ENCODE results near the gene EFHD2. TPM values are rescaled to one million over a fixed set of nuclear protein-coding genes. Genes with fewer than 3 reads are reported as not detected.
"Not testable (repeated sequence)": the region's sequence is repeated elsewhere in the genome, so short reads cannot be mapped to it uniquely, and the experiment has no call there.

EFHD2 gene
- total RNA-seq, 2 donors from 2014 or later = 36.7 to 47.6 TPM

DNA sequence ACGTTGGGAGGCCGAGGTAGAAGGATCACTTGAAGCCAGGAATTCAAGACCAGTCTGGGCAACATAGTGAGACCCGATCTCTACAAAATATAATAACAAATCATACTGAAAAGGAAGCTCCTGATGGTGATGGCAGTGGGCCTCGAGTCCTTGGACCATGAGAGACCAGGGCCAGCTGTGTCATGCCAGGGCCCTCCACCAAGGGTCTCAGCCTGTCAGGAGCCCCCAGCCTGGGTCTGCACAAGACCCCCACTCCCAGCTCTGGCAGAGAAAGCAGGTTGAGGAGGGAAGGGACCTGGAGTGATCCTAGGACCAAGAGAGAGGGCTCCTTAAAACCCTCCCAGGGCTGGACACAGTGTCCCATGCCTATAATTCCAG, 21.9 kb downstream of the EFHD2 start:
- Mint-ChIP-seq H3K4me1 (peaks cover 4% of the 10 kb centered on the region), H3K27me3 (ENCODE audit: insufficient read depth) (no peaks in the 10 kb centered on the region), H3K9me3 (no peaks in the 10 kb centered on the region), H3K4me3 (no peak overlapping the region), H3K27ac (no peak overlapping the region), H3K36me3 (ENCODE audit: low read depth) (peaks cover 7% of the 10 kb centered on the region)
- H3K4me3 ChIP-seq (ENCODE audit: low read length) = no peak overlapping the region
- TF ChIP-seq CTCF (conservative IDR thresholded peaks at IDR 0.05) = no peak
- no peak overlapping the region for H3K27ac ChIP-seq (ENCODE audit: low read depth, low read length)
- peaks cover 6% of the 10 kb centered on the region for H3K36me3 ChIP-seq (ENCODE audit: control insufficient read depth, insufficient read depth, low read length)
- no peaks in the 10 kb centered on the region for H3K4me1 ChIP-seq (ENCODE audit: control insufficient read depth, insufficient read depth, low read length)
- 92 to 96% methylated on average over 3 to 4 of the region's 4 CpGs for WGBS, 2 experiments (ENCODE audit: insufficient coverage in 1 of 2, insufficient read length in 1 of 2)
- no peak for DNase-seq
- no peaks in the 10 kb centered on the region for H3K27me3 ChIP-seq (ENCODE audit: control insufficient read depth, insufficient read depth, low read length, poor library complexity, severe bottlenecking)
- no peak overlapping the region for H3K9ac ChIP-seq (ENCODE audit: extremely low read depth, low read length, poor library complexity, severe bottlenecking)
- no peaks in the 10 kb centered on the region for H3K9me3 ChIP-seq (ENCODE audit: control insufficient read depth, low read length)

GRCh38 chr1:15432324-15432723, 22.6 kb downstream of the EFHD2 start:
- H3K4me1 ChIP-seq (ENCODE audit: control insufficient read depth, insufficient read depth, low read length) = no peaks in the 10 kb centered on the region
- peaks cover 5% of the 10 kb centered on the region for H3K36me3 Mint-ChIP-seq (ENCODE audit: low read depth)
- H3K4me3 Mint-ChIP-seq = no peak overlapping the region
- no peak overlapping the region for H3K27ac Mint-ChIP-seq
- 87 to 90% methylated on average over 6 to 9 of the region's 9 CpGs for WGBS, 2 experiments (ENCODE audit: insufficient coverage in 1 of 2, insufficient read length in 1 of 2)
- H3K4me1 Mint-ChIP-seq = peaks cover 4% of the 10 kb centered on the region
- no peak overlapping the region for H3K9ac ChIP-seq (ENCODE audit: extremely low read depth, low read length, poor library complexity, severe bottlenecking)
- no peaks in the 10 kb centered on the region for H3K9me3 Mint-ChIP-seq
- DNase-seq = no peak
- no peak for TF ChIP-seq CTCF (conservative IDR thresholded peaks at IDR 0.05)
- no peaks in the 10 kb centered on the region for H3K27me3 ChIP-seq (ENCODE audit: control insufficient read depth, insufficient read depth, low read length, poor library complexity, severe bottlenecking)
- no peak overlapping the region for H3K4me3 ChIP-seq (ENCODE audit: low read length)
- peaks cover 6% of the 10 kb centered on the region for H3K36me3 ChIP-seq (ENCODE audit: control insufficient read depth, insufficient read depth, low read length)
- H3K27ac ChIP-seq (ENCODE audit: low read depth, low read length) = no peak overlapping the region
- no peaks in the 10 kb centered on the region for H3K9me3 ChIP-seq (ENCODE audit: control insufficient read depth, low read length)
- H3K27me3 Mint-ChIP-seq (ENCODE audit: insufficient read depth) = no peaks in the 10 kb centered on the region

DNA sequence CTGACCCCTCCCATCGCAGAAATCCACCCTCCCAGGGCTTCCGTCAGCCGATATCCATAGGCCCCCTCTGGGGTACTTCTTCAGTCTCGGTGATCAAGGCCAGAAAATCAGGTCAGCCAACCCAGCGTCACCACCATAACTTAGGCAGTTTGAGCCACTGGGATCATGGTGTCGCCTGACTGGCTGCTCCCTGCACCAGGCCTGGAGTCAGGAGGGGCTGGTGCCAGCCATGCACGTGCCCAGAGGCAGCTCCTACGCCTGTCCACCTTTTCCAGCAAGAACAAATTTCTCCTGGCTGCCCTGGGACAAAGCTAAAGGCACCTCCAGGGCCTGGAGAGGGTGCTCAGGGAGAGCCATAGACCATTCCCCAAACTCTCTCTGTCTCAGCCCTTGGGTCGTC, 23.8 kb downstream of the EFHD2 start:
- H3K27me3 ChIP-seq (ENCODE audit: control insufficient read depth, insufficient read depth, low read length, poor library complexity, severe bottlenecking) = no peaks in the 10 kb centered on the region
- H3K4me3 Mint-ChIP-seq = no peak overlapping the region
- H3K9ac ChIP-seq (ENCODE audit: extremely low read depth, low read length, poor library complexity, severe bottlenecking) = no peak overlapping the region
- peaks cover 3% of the 10 kb centered on the region for H3K36me3 Mint-ChIP-seq (ENCODE audit: low read depth)
- H3K4me3 ChIP-seq (ENCODE audit: low read length) = no peak overlapping the region
- no peaks in the 10 kb centered on the region for H3K27me3 Mint-ChIP-seq (ENCODE audit: insufficient read depth)
- peaks cover 4% of the 10 kb centered on the region for H3K4me1 Mint-ChIP-seq
- no peak for DNase-seq
- H3K27ac ChIP-seq (ENCODE audit: low read depth, low read length) = no peak overlapping the region
- WGBS, 2 experiments (ENCODE audit: insufficient coverage in 1 of 2, insufficient read length in 1 of 2) = 80% methylated on average over 9 of the region's 9 CpGs
- H3K27ac Mint-ChIP-seq = no peak overlapping the region
- no peak for TF ChIP-seq CTCF (conservative IDR thresholded peaks at IDR 0.05)
- no peaks in the 10 kb centered on the region for H3K4me1 ChIP-seq (ENCODE audit: control insufficient read depth, insufficient read depth, low read length)
- H3K36me3 ChIP-seq (ENCODE audit: control insufficient read depth, insufficient read depth, low read length) = peaks cover 6% of the 10 kb centered on the region
- no peaks in the 10 kb centered on the region for H3K9me3 Mint-ChIP-seq
- no peaks in the 10 kb centered on the region for H3K9me3 ChIP-seq (ENCODE audit: control insufficient read depth, low read length)

DNA sequence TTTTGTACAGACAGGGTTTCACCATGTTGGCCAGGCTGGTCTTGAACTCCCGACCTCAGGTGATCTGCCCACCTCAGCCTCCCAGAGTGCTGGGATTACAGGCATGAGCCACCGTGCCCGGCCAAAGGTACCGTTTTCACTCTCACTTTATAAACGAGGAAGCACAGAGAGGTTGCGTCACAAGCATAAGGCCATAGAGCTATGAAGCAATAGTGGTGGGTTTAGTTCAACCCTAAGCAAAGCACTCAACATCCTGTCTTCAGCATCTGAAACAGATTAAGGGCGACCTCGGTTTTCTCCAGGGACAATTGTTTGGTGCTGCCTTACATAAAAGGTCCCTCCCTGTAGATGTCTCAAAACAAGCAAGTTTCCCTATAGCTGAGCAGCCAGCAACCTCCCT, 25.1 kb downstream of the EFHD2 start:
- H3K9me3 ChIP-seq (ENCODE audit: control insufficient read depth, low read length); H3K27ac Mint-ChIP-seq; H3K4me3 ChIP-seq (ENCODE audit: low read length); H3K9me3 Mint-ChIP-seq; H3K4me3 Mint-ChIP-seq; H3K36me3 Mint-ChIP-seq (ENCODE audit: low read depth); H3K4me1 Mint-ChIP-seq; H3K4me1 ChIP-seq (ENCODE audit: control insufficient read depth, insufficient read depth, low read length); H3K27ac ChIP-seq (ENCODE audit: low read depth, low read length); H3K27me3 ChIP-seq (ENCODE audit: control insufficient read depth, insufficient read depth, low read length, poor library complexity, severe bottlenecking); DNase-seq; H3K36me3 ChIP-seq (ENCODE audit: control insufficient read depth, insufficient read depth, low read length); H3K27me3 Mint-ChIP-seq (ENCODE audit: insufficient read depth); H3K9ac ChIP-seq (ENCODE audit: extremely low read depth, low read length, poor library complexity, severe bottlenecking): not testable (repeated sequence)
- WGBS, 2 experiments (ENCODE audit: insufficient coverage in 1 of 2, insufficient read length in 1 of 2) = 75 to 82% methylated on average over 5 to 8 of the region's 8 CpGs
